WTC11 (cell line): ENCODE data around the gene ACOX3. TPM values are rescaled to one million over a fixed set of nuclear protein-coding genes. Genes with fewer than 3 reads are reported as not detected.

Experiments used
- ATAC-seq: fragments of 200-7000 bp; cut with Tn5 transposase; 2 replicates; pipeline ENCODE4 v1.10.0; 2021; ENCODE audit warnings: mild to moderate bottlenecking, moderate library complexity
- CTCF ChIA-PET: fragments of 300-600 bp; sonication (Branson Sonifier 250); formaldehyde crosslinking; loops from one replicate; lab custom pipeline; 2021; ENCODE audit warnings: antibody characterized with exemption; lab: Charles Lee
- POLR2A ChIA-PET: fragments of 350-600 bp; sonication (Branson Sonifier 250); formaldehyde crosslinking; loops from one replicate; lab custom pipeline; 2021; ENCODE audit warnings: antibody characterized with exemption; lab: Charles Lee
- DNase-seq: peaks from one replicate; pipeline ENCODE4 v3.0.0; 2021; ENCODE audit warnings: low spot score
- H3K27ac Mint-ChIP-seq: 2 replicates; pipeline ENCODE4 v1.8.0; 2021; ENCODE audit warnings: mixed read lengths
- H3K27me3 Mint-ChIP-seq: 2 replicates; pipeline ENCODE4 v1.8.0; 2021; ENCODE audit warnings: low read depth, mild to moderate bottlenecking, moderate library complexity, mixed read lengths
- H3K36me3 Mint-ChIP-seq: 2 replicates; pipeline ENCODE4 v1.8.0; 2021; ENCODE audit warnings: mixed read lengths
- H3K4me1 Mint-ChIP-seq: 2 replicates; pipeline ENCODE4 v1.8.0; 2022; ENCODE audit warnings: mixed read lengths
- H3K4me3 Mint-ChIP-seq: 2 replicates; pipeline ENCODE4 v1.8.0; 2021; ENCODE audit warnings: mild to moderate bottlenecking, moderate library complexity, mixed read lengths
- H3K9me3 Mint-ChIP-seq: 2 replicates; pipeline ENCODE4 v1.8.0; 2021; ENCODE audit warnings: mixed read lengths
- AR ChIP-seq: fragments of 250-450 bp; sonication (Bioruptor Pico); IDR thresholded peaks from 2 replicates; pipeline ENCODE4 v1.9.0; 2021; ENCODE audit warnings: mild to moderate bottlenecking
- ATF1 ChIP-seq: sonication (generic); formaldehyde crosslinking; IDR thresholded peaks from 2 replicates; pipeline ENCODE4 v1.8.1; 2023; ENCODE audit warnings: mild to moderate bottlenecking, moderate library complexity, missing genetic modification reagents
- ATF2 ChIP-seq: sonication (generic); formaldehyde crosslinking; IDR thresholded peaks from 2 replicates; pipeline ENCODE4 v1.8.1; 2022; ENCODE audit warnings: low read depth, missing genetic modification reagents, borderline replicate concordance
- E2F4 ChIP-seq: sonication (generic); formaldehyde crosslinking; IDR thresholded peaks from 2 replicates; pipeline ENCODE4 v1.8.1; 2022; ENCODE audit warnings: low read depth, mild to moderate bottlenecking, moderate library complexity, missing genetic modification reagents, borderline replicate concordance
- E2F5 ChIP-seq: sonication (generic); formaldehyde crosslinking; IDR thresholded peaks from 2 replicates; pipeline ENCODE4 v1.8.1; 2022; ENCODE audit warnings: mild to moderate bottlenecking, moderate library complexity, missing genetic modification reagents
- ELF4 ChIP-seq: sonication (generic); formaldehyde crosslinking; IDR thresholded peaks from 2 replicates; pipeline ENCODE4 v1.8.1; 2022; ENCODE audit warnings: low read depth, mild to moderate bottlenecking, moderate library complexity, missing genetic modification reagents
- ESRRA ChIP-seq: sonication (generic); formaldehyde crosslinking; IDR thresholded peaks from 2 replicates; pipeline ENCODE4 v1.8.1; 2022; ENCODE audit warnings: mild to moderate bottlenecking, missing genetic modification reagents, borderline replicate concordance
- GABPB1 ChIP-seq: sonication (generic); formaldehyde crosslinking; IDR thresholded peaks from 2 replicates; pipeline ENCODE4 v1.8.1; 2023; ENCODE audit warnings: mild to moderate bottlenecking, missing genetic modification reagents
- HMGA2 ChIP-seq: fragments of 250-450 bp; sonication (Bioruptor Pico); IDR thresholded peaks from 2 replicates; pipeline ENCODE4 v1.4.0; 2021; ENCODE audit warnings: mild to moderate bottlenecking, moderate library complexity
- JAZF1 ChIP-seq: fragments of 250-450 bp; sonication (Bioruptor Pico); IDR thresholded peaks from 2 replicates; pipeline ENCODE4 v1.9.0; 2021; ENCODE audit warnings: moderate library complexity, mild to moderate bottlenecking, inconsistent platforms
- MXD4 ChIP-seq: fragments of 250-450 bp; sonication (Bioruptor Pico); IDR thresholded peaks from 2 replicates; pipeline ENCODE4 v1.8.0; 2021; ENCODE audit warnings: mild to moderate bottlenecking, moderate library complexity, borderline replicate concordance
- PRRX2 ChIP-seq: fragments of 250-450 bp; sonication (Bioruptor Pico); IDR thresholded peaks from 2 replicates; pipeline ENCODE4 v1.8.0; 2021; ENCODE audit warnings: mild to moderate bottlenecking
- SOX15 ChIP-seq: fragments of 250-450 bp; sonication (Bioruptor Pico); IDR thresholded peaks from 2 replicates; pipeline ENCODE4 v1.9.0; 2021; ENCODE audit warnings: mild to moderate bottlenecking
- STAT6 ChIP-seq: sonication (generic); formaldehyde crosslinking; conservative IDR thresholded peaks from 2 replicates; pipeline ENCODE4 v1.8.1; 2023; ENCODE audit warnings: mild to moderate bottlenecking, low read depth, missing genetic modification reagents, moderate library complexity
- TCF7 ChIP-seq: sonication (generic); formaldehyde crosslinking; IDR thresholded peaks from 2 replicates; pipeline ENCODE4 v1.8.0; 2022; ENCODE audit warnings: mild to moderate bottlenecking, low read depth, missing genetic modification reagents, moderate library complexity
- ZNF219 ChIP-seq: sonication (generic); formaldehyde crosslinking; IDR thresholded peaks from 2 replicates; pipeline ENCODE4 v1.8.0; 2023; ENCODE audit warnings: missing genetic modification reagents, mild to moderate bottlenecking, borderline replicate concordance
- ZNF281 ChIP-seq: sonication (generic); formaldehyde crosslinking; IDR thresholded peaks from 2 replicates; pipeline ENCODE4 v1.8.0; 2023; ENCODE audit warnings: mild to moderate bottlenecking, missing genetic modification reagents
- ZNF425 ChIP-seq: fragments of 250-450 bp; sonication (Bioruptor Pico); conservative IDR thresholded peaks from 2 replicates; pipeline ENCODE4 v1.9.0; 2021; ENCODE audit warnings: mild to moderate bottlenecking
- total RNA-seq: library from RNA; stranded (reverse); gene quantifications from 3 replicates; pipeline ENCODE4 v1.2.3, GENCODE V29; 2021

ACOX3 gene
- total RNA-seq, 1 experiment from 2014 or later, result 10.7 TPM

GRCh38 chr4:8365951-8366350 is 74.6 kb downstream of the ACOX3 start (continued):
- TF ChIP-seq STAT6 (CRISPR knock-in tag), result no peak

- no peak for TF ChIP-seq ZNF281
- no peak for TF ChIP-seq ZNF425 (CRISPR knock-in tag)
- TF ChIP-seq HMGA2, result no peak
- TF ChIP-seq PRRX2 (CRISPR knock-in tag), result no peak
- no peak for TF ChIP-seq GABPB1 (CRISPR knock-in tag)
- no peak for TF ChIP-seq TCF7
- TF ChIP-seq, all 79 proteins: peak for 0
- Mint-ChIP-seq H3K4me3 (no peak overlapping the region), H3K27ac (no peak overlapping the region), H3K9me3 (peaks cover 26% of the 10 kb centered on the region), H3K36me3 (peaks cover 26% of the 10 kb centered on the region), H3K27me3 (peaks cover 56% of the 10 kb centered on the region), H3K4me1 (no peaks in the 10 kb centered on the region)
- ChIA-PET POLR2A (no interaction called here), CTCF (interaction anchor here (1.0 kb wide), 1 partner anchor 45 kb away, joined by 3 read pairs; no protein-coding TSS in a partner anchor)
- ATAC-seq (no peak), DNase-seq (no peak)
Observed at GRCh38 chr4:8365353-8365752, 75.2 kb downstream of the ACOX3 start.

- CTCF ChIA-PET, result interaction anchor here (1.0 kb wide), 1 partner anchor 45 kb away, joined by 3 read pairs; no protein-coding TSS in a partner anchor
- no peak overlapping the region for H3K27ac Mint-ChIP-seq
- TF ChIP-seq AR (CRISPR knock-in tag), result no peak
- TF ChIP-seq SOX15 (CRISPR knock-in tag), result no peak
- TF ChIP-seq ATF1 (CRISPR knock-in tag), result no peak
- no peak for TF ChIP-seq E2F5
- TF ChIP-seq JAZF1 (CRISPR knock-in tag), result no peak
- no peak for TF ChIP-seq ZNF219 (CRISPR knock-in tag)
- TF ChIP-seq ESRRA (CRISPR knock-in tag), result no peak
- TF ChIP-seq E2F4 (CRISPR knock-in tag), result no peak
- no peak for TF ChIP-seq PRRX2 (CRISPR knock-in tag)
- no peak for TF ChIP-seq ATF2 (CRISPR knock-in tag)
- no peak for TF ChIP-seq ELF4 (CRISPR knock-in tag)
- TF ChIP-seq MXD4, result no peak
- peaks cover 30% of the 10 kb centered on the region for H3K36me3 Mint-ChIP-seq
- peaks cover 61% of the 10 kb centered on the region for H3K27me3 Mint-ChIP-seq
- H3K9me3 Mint-ChIP-seq, result peaks cover 28% of the 10 kb centered on the region
- POLR2A ChIA-PET, result no interaction called here
- no peak for ATAC-seq
- H3K4me1 Mint-ChIP-seq, result 0 out of 2 replicates have a peak, but pooled peaks cover 3% of the 10 kb centered on the region
- H3K4me3 Mint-ChIP-seq, result no peak overlapping the region
- DNase-seq, result no peak
Observed at GRCh38 chr4:8364848-8365350, 75.6 kb downstream of the ACOX3 start.
